Activated T-cell treated with anti-CD3 and anti-CD28 coated beads, Interleukin-2, amount 50 U/mL, for 4 hours (primary cell): ENCODE data around the gene RAD50. TPM values are rescaled to one million over a fixed set of nuclear protein-coding genes. Genes with fewer than 3 reads are reported as not detected.

Source experiments
- ATAC-seq, 2 donors: fragments of 200-7000 bp; cut with Tn5 transposase; one replicate each; pipeline ENCODE4 v1.10.0; 2021
- DNase-seq: peaks from one replicate; pipeline ENCODE4 v3.0.0-alpha.2; 2020
- H3K27me3 Mint-ChIP-seq: one replicate; pipeline ENCODE4 v1.8.0; 2021; ENCODE audit warnings: low read depth, mixed read lengths
- H3K36me3 Mint-ChIP-seq: one replicate; pipeline ENCODE4 v1.8.0; 2022; ENCODE audit warnings: mixed read lengths; ENCODE audit not compliant: insufficient read depth
- H3K4me1 Mint-ChIP-seq: one replicate; pipeline ENCODE4 v1.8.0; 2021; ENCODE audit warnings: low read depth, mixed read lengths
- H3K4me3 Mint-ChIP-seq: one replicate; pipeline ENCODE4 v1.8.0; 2021; ENCODE audit warnings: mild to moderate bottlenecking, moderate library complexity, mixed read lengths
- H3K9me3 Mint-ChIP-seq: one replicate; pipeline ENCODE4 v1.8.0; 2021; ENCODE audit warnings: mixed read lengths
- total RNA-seq, 3 donors: library from RNA; stranded (reverse); gene quantifications; one replicate each; pipeline ENCODE4 v1.2.1, GENCODE V29; 2021

RAD50 gene
- total RNA-seq, 3 donors from 2014 or later = 42.7 to 46.8 (median 43.6) TPM

DNA sequence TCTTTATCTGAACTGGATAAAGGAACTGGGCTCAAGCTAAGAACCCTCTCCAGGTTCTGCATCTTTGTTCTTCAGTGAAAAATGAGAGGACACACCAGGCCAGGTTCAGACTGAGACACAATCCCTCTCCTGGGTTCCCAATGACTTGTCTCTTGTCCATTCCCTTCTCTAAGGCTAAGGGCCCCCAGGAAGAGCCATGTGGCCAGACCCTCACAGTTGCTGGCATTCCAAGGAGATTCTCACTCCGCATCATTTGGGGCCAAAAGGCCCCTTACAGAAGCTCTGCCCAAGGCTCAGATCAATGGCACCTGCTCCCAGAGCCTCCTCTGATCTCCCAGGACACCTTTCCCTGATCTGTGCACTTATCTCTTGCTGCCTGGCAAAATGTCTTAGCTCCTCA lies 122.0 kb downstream of the RAD50 start:
- no peak for DNase-seq
- H3K36me3 Mint-ChIP-seq = no peaks in the 10 kb centered on the region
- H3K9me3 Mint-ChIP-seq = no peaks in the 10 kb centered on the region
- no peak overlapping the region for H3K4me3 Mint-ChIP-seq
- peaks cover 11% of the 10 kb centered on the region for H3K4me1 Mint-ChIP-seq
- peaks cover 2% of the 10 kb centered on the region for H3K27me3 Mint-ChIP-seq
- ATAC-seq = no peak

DNA sequence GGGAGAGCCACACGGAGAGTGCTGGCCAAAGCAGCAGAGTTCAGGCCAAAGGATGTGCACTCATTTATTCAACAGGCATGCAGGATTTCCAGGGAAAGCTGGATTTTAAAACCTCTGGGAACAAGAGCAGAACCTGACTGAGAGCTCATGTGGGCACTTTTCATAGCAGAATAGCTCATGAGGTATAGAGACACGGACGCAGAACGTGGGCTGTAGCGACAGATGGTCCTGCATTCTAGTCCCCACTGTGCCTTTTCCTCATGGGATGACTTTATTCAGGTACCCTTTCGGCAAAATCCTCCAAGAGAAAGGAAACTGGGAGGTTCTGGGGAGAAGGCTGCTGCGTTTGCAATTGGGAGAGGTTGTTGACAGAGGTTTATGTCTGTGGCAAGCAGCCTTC lies 122.4 kb downstream of the RAD50 start:
- Mint-ChIP-seq H3K4me3 (no peak overlapping the region), H3K36me3 (no peaks in the 10 kb centered on the region), H3K4me1 (peaks cover 9% of the 10 kb centered on the region), H3K9me3 (no peaks in the 10 kb centered on the region), H3K27me3 (peaks cover 2% of the 10 kb centered on the region)
- DNase-seq (no peak), ATAC-seq (no peak)

- H3K36me3 Mint-ChIP-seq = no peaks in the 10 kb centered on the region
- no peaks in the 10 kb centered on the region for H3K9me3 Mint-ChIP-seq
- peaks cover 2% of the 10 kb centered on the region for H3K27me3 Mint-ChIP-seq
- ATAC-seq (no peak), DNase-seq (no peak)
- no peak overlapping the region for H3K4me3 Mint-ChIP-seq
- peaks cover 6% of the 10 kb centered on the region for H3K4me1 Mint-ChIP-seq
Observed at GRCh38 chr5:132679717-132680380, 123.1 kb downstream of the RAD50 start.

GRCh38 chr5:132680780-132681475 lies 124.2 kb downstream of the RAD50 start:
- Mint-ChIP-seq H3K4me3 (no peak overlapping the region), H3K9me3 (no peaks in the 10 kb centered on the region), H3K36me3 (no peaks in the 10 kb centered on the region), H3K27me3 (peaks cover 2% of the 10 kb centered on the region), H3K4me1 (peaks cover 7% of the 10 kb centered on the region)
- DNase-seq (no peak), ATAC-seq (no peak)

GRCh38 chr5:132681476-132681831 lies 124.7 kb downstream of the RAD50 start:
- no peak for DNase-seq
- Mint-ChIP-seq H3K9me3 (no peaks in the 10 kb centered on the region), H3K4me1 (peaks cover 6% of the 10 kb centered on the region), H3K4me3 (no peak overlapping the region), H3K27me3 (peaks cover 2% of the 10 kb centered on the region), H3K36me3 (no peaks in the 10 kb centered on the region)
- ATAC-seq = no peak

DNA sequence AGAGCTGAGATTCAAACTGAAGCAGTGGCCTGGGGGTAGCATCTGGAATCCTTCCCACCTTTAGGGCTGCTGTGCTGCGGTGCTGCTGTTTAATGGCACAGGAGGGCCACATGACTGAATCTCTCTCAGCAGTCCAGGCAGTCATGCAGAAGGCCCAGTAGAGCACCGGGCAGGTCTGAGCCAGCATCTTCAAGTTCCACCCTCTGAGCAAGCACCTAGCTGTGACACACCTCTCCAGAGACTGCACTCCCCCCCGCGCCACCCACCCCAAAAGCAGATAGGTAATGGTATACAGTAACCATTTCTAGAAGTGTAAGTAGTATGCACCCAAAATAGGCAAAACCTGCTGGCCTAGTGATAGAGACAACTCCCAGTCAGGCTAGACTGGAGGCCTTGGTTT lies 125.2 kb downstream of the RAD50 start:
- Mint-ChIP-seq H3K4me3 (no peak overlapping the region), H3K27me3 (peaks cover 2% of the 10 kb centered on the region)
- ATAC-seq = no peak

DNA sequence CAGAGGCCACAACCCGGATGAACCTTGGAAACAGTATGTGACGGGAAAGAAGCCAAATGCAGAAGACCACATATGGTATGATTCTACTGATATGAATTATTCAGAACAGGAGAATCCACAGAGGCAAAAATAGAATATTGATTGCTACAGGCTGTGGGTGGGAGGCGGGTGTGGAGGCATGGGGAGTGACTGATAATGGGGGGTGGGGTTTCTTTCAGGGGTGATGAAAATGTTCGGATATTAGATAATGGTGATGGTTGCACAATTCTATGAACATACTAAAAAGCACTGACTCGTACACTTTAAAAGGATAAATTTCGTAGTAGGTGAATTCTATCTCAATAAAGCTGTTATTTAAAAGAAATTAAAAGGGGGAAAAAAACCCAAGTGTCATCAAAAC lies 127.7 kb downstream of the RAD50 start:
- H3K4me1 Mint-ChIP-seq = peaks cover 24% of the 10 kb centered on the region
- ATAC-seq = no peak
- no peaks in the 10 kb centered on the region for H3K27me3 Mint-ChIP-seq
- H3K4me3 Mint-ChIP-seq = no peak overlapping the region
- no peaks in the 10 kb centered on the region for H3K9me3 Mint-ChIP-seq
- H3K36me3 Mint-ChIP-seq = peaks cover 3% of the 10 kb centered on the region
- no peak for DNase-seq

More for the DNA sequence above, 125.2 kb downstream of the RAD50 start:
- Mint-ChIP-seq H3K36me3 (peaks cover 2% of the 10 kb centered on the region), H3K4me1 (peaks cover 5% of the 10 kb centered on the region), H3K9me3 (no peaks in the 10 kb centered on the region)
- no peak for DNase-seq

DNA sequence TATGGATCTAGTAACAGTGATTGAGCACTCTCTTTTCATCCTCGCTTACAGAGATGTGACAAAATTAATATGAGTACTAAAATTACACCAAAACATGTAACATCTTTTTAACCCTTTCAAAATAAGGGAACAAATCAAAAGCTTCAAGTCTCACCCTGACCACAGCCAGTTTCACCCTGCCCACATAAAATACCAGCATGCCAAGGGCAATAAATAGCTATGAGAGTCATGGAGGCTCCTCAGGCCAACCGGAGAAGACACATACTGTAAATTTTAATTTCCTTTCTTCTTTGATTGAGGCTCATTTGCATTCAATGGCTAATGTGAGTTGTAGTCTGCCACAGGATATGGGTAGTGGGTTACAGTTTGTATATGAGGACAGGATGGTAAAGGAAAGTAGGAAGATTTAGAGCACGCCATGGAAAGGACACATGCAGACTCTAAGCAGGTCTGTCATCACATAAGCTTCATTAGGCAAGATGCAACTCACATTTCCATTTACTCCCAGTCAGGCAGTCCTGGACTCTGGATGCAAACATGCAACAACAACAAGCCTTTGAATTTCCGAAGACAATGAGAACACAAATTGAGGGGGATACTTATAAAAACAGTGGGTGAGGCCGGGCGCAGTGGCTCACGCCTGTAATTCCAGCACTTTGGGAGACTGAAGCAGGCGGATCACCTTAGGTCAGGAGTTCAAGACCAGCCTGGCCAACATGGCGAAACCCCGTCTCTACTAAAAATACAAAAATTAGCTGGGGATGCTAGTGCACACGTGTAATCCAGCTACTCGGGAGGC lies 128.3 kb downstream of the RAD50 start:
- H3K4me1 Mint-ChIP-seq = peaks cover 25% of the 10 kb centered on the region
- no peak for ATAC-seq
- H3K4me3 Mint-ChIP-seq = no peak overlapping the region
- H3K36me3 Mint-ChIP-seq = peaks cover 3% of the 10 kb centered on the region
- H3K27me3 Mint-ChIP-seq = no peaks in the 10 kb centered on the region
- H3K9me3 Mint-ChIP-seq = no peaks in the 10 kb centered on the region
- no peak for DNase-seq

- Mint-ChIP-seq H3K4me3 (no peak overlapping the region), H3K27me3 (no peaks in the 10 kb centered on the region), H3K4me1 (peaks cover 25% of the 10 kb centered on the region), H3K36me3 (peaks cover 3% of the 10 kb centered on the region), H3K9me3 (no peaks in the 10 kb centered on the region)
- DNase-seq = no peak
- ATAC-seq = no peak
Observed at GRCh38 chr5:132686193-132686592, 129.4 kb downstream of the RAD50 start.

DNA sequence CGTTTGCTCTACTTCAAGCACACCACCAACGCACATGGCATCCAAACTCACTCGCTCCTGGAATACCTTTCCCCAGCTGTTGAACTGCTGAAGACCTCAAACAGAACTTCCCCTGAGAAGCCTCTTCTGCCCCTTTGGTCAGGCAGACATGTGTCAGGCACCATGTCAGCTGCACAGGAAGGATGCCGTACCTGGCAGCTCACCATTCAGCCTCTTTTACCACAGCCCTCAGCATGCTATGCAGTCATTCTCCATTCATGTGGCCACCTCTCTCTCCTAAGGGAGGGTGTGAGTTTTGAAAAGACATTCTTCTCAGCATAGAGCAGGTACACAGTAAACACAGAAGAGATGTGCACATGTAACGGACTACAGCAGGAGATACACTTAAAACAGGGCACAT lies 131.2 kb downstream of the RAD50 start:
- peak; percentile 71 for ATAC-seq
- Mint-ChIP-seq H3K9me3 (no peaks in the 10 kb centered on the region), H3K36me3 (peaks cover 6% of the 10 kb centered on the region), H3K4me1 (peaks cover 28% of the 10 kb centered on the region), H3K4me3 (no peak overlapping the region), H3K27me3 (no peaks in the 10 kb centered on the region)
- no peak for DNase-seq

GRCh38 chr5:132688536-132689339 lies 132.0 kb downstream of the RAD50 start:
- no peaks in the 10 kb centered on the region for H3K9me3 Mint-ChIP-seq
- H3K27me3 Mint-ChIP-seq = no peaks in the 10 kb centered on the region
- peaks cover 6% of the 10 kb centered on the region for H3K36me3 Mint-ChIP-seq
- peak overlapping the region; percentile 4 for H3K4me3 Mint-ChIP-seq
- peaks cover 28% of the 10 kb centered on the region for H3K4me1 Mint-ChIP-seq
- ATAC-seq (peak; percentile 70 to 75), DNase-seq (no peak)

GRCh38 chr5:132689513-132689912 lies 132.7 kb downstream of the RAD50 start:
- Mint-ChIP-seq H3K27me3 (no peaks in the 10 kb centered on the region), H3K36me3 (peaks cover 6% of the 10 kb centered on the region), H3K4me1 (peaks cover 28% of the 10 kb centered on the region), H3K4me3 (no peak overlapping the region), H3K9me3 (no peaks in the 10 kb centered on the region)
- DNase-seq (no peak), ATAC-seq (no peak)

- H3K36me3 Mint-ChIP-seq = peaks cover 8% of the 10 kb centered on the region
- no peak for ATAC-seq
- no peak for DNase-seq
- H3K4me1 Mint-ChIP-seq = peaks cover 24% of the 10 kb centered on the region
- H3K27me3 Mint-ChIP-seq = no peaks in the 10 kb centered on the region
- no peak overlapping the region for H3K4me3 Mint-ChIP-seq
- H3K9me3 Mint-ChIP-seq = no peaks in the 10 kb centered on the region
Observed at GRCh38 chr5:132690156-132690555, 133.4 kb downstream of the RAD50 start.
